AG20443 (cell line): ENCODE results near the gene EXT2.

ENCODE experiments used
- DNase-seq: peaks from one replicate; pipeline ENCODE4 v3.0.0; 2012; ENCODE audit warnings: low spot score, mixed read lengths

Gene EXT2

DNA sequence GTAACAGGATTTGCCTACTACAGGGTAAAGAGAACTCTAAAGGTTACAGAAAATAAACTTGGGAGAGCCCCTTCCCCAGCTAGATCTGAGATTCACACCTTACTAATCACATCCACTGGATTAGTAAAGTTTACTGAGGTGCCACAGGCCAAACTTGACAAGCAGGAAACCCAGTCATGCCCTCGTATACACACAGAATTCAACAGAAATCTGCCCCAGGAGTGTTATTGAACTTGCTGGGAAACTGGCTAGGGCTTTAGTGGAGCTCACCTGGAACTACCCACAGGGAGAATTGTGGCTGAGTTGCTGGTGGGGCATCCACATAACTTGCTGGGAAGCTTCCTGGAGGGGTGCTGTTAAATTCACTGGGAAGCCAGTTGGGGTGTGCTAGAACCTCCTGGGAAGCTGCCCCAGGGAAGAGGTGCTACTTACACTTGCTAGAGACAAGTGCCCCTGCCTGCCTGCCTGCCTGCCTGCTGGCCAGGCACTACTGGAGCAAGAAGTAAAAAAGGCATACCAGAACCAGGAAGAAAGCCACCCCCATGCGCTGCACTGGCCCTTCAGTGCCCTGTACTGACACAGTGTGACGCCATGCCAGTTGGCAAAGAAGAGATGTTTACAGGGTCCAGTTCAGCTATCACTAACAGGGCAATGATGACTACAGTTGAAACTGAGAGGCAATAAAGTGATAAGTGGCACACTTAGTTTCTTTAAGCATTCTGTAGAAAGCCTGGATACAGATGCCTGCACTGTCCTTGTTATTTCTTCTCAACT, 108.0 kb downstream of the EXT2 start:
- DNase-seq, result no peak

DNA sequence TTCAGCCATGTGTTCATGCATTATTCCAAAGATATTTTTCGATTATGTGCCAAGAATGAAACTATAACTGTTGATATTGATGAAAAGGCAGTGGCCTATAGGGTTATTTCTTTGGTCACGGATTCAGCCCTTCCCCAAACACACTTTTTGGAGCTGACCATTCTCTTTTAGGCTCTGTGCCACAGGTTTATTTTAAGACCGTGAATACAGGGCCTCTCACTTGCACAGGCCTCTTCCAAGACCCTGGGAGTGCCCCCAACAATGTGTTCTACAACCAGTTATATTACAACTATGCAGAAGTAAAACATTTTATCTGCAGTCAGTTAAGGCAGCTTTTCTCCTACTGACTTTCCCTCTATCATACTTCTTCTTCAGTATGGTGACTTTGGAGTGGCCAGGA, 109.9 kb downstream of the EXT2 start:
- no peak for DNase-seq

GRCh38 chr11:44205836-44206235, 110.4 kb downstream of the EXT2 start:
- no peak for DNase-seq

- DNase-seq, result no peak
Observed at GRCh38 chr11:44207292-44207691, 111.8 kb downstream of the EXT2 start.

DNA sequence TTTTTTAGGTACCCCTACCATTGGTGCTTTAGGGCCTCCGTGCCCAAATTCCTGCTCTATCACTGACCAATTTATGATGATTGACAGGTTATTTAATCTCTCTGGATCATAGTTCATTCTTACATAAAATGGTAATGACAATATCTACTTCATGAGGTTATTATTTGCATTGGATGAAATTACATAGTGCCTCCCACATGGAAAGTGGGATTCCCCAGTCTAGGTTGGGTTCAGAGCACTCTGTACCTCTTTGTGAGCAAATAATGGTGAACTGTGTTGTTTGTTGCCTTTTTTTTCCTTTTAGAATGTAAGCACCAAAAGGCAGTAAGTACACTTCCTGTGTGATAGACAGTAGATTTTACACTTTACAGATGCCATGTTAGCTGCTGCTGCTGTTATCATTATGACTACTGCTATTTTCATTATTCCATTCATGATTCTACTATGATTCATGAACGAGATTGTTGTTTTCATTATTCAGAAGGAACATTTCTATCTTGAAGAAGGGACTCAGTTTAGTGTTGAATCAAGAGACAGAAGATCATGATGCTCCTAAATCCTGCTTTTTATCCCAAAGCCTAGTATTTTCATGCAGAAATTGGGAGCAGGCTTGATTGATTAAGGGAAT, 113.6 kb downstream of the EXT2 start:
- no peak for DNase-seq

GRCh38 chr11:44212128-44212527, 116.7 kb downstream of the EXT2 start:
- DNase-seq, result no peak

- DNase-seq, result no peak
Observed at GRCh38 chr11:44213148-44213547, 117.7 kb downstream of the EXT2 start.

- no peak for DNase-seq
Observed at GRCh38 chr11:44217432-44217831, 122.0 kb downstream of the EXT2 start.

DNA sequence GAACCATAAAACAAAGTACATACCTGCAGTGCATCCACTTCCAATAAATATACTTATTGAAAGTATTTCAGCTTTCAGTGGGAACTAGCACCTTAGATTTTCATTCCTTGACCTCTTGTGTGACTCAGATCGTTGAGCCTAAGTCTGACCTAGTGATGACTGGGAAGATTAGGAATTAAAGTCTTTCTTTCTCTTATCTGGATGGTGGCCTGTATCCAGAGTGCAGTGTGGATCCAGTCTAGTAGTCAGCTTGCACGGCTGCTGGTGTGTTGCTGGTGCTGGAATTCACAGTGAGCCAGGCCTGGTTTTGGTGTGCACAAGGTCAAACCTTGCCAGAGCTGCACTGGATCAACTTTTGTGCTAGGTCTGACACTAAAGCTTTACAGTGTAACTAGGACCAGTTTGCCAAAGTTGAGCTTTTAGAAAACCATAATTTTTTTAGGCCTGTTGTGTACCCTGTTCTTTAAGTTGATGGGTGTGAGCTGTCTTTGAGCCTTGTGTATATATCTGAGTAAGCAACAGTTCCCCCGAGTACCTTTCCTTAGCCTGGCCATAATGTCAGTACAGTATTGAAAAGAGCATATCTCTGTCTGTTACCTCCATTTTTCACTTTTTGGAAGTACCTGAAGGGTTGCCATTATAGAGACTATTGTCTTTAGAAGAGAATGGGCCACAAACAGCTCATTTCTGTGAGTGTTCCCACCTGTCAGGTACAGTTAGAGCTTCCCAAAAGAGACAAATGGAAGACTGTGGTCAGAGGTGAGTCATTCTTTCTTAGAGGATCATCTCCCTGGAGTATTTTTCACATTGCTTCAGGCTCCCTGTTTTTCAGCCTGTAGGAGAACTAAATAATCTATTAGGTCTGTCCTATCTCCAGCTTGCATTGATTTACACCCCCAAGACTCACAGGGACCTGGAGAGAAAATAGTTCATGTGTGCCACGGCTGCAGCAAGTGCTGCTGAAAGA, 124.6 kb downstream of the EXT2 start:
- DNase-seq, result no peak

GRCh38 chr11:44221456-44221855, 126.0 kb downstream of the EXT2 start:
- DNase-seq, result no peak

- DNase-seq, result no peak
Observed at GRCh38 chr11:44221992-44222391, 126.5 kb downstream of the EXT2 start.

- peak; percentile 25 for DNase-seq
Observed at GRCh38 chr11:44223238-44223637, 127.8 kb downstream of the EXT2 start.

GRCh38 chr11:44224867-44225501, 129.5 kb downstream of the EXT2 start:
- no peak for DNase-seq

DNA sequence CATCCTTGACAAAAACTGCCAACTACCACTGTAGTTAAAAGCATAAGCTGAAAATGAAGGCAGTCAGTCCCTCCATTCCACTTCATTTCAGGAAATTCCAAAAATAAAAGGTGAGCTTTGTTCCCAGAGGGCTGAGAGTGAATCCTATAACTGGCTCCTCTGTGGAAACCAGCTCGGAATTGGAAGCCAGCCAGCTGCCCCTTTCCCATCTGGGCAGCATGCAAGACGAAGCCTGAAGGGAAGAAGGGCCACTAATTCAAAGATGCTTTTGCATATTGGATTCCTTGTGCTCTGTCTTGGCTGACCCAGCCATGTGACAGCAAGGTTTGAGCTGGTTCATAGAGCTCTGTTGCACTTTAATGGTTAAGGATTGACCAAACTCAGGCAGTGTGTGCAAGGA, 131.0 kb downstream of the EXT2 start:
- no peak for DNase-seq

DNA sequence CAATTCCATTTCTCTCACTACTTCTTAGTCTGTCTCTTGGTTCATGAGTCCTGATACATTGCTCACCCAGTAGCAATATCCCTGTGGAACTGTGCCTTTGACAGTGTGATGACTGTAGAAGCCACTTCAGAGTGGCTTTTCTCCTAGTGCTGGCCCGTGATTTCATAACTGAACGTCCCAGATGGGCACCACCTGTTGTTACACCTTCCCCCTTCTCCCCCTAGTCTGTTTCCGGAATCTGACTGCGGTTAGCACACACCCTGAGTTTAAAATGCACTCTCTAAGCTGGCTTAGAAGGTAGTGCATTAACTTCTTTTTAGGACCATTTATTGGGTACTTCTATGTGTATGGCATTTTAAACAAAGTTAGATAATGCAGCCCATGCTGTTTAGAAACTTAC, 131.5 kb downstream of the EXT2 start:
- no peak for DNase-seq

DNA sequence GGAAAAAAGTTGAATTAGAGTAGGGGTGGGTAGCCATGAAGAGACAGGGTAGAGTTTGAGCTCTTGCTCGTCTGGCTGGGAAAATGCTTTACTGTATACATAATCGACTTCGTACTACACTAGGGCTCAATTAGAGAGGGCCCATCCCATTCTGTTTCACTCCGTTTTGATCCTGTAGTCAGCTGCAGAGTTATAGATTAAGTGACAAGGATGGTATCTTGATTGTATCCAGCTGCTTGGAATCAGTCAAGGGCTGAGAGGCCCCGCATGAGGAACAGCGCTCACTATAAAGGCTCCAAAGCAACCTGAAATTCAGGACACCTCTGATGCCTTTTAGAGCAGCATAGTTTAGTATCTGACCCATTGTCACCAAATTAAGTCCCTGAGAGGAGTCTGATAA, 132.9 kb downstream of the EXT2 start:
- DNase-seq, result no peak

DNA sequence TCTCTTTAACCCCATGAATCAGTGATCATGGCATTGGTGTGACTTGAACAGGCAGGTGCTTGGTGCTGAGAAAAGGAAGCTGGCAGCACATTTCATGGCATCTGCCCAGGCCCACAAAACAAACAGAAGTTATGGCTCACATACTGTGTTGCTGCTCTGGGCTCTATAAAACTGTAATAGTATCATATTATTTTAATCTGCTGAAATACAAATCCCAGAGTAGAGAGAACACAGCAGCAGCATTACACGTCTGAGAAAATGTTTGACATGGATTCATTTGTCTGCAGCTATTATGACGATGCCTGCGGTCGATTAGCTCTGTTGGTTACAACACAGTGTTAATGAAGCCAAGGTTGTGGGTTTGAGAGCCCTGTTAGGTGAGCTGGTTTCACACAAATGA, 133.6 kb downstream of the EXT2 start:
- no peak for DNase-seq

- peak; percentile 55 for DNase-seq
Observed at GRCh38 chr11:44229624-44230023, 134.1 kb downstream of the EXT2 start.

DNA sequence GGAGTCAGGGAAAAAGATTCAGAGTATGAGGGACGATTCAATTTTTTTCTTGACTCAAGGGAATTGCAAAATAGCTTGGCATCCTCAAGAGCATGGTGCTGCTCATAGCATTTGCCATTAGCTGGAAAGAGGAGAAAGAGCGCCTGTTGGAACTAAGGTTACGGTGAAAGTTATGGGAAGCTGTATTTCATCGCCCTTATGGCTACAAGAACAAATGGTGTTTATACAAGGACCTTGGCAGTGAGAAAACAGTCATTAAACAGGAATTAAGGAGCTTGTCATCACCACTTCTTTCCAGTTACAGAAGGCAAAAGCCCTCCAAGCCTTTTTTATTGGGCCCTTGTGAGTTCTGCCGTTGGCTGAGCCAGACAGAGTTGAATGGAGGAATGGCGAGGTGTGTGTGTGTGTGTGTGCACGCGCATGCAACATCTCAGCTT, 140.3 kb downstream of the EXT2 start:
- no peak for DNase-seq

DNA sequence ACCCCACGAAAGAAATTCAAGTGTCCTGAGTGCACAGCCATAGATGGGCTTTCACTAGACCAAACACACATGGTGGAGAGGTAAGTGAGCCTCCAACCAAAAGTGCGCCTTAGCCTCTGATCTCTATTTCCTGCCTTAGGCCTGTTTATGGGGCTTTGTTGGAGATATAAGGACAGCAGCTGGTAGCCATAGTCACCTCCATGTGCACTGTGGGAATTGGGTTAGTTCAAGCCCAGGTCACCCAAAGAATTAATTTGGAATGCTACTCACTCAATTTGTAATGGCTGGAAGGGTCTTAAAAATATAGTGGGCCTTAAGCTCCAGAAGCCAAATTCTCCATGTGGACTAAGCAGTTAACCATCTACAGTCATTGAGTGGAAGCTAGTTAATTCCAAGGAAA, 140.8 kb downstream of the EXT2 start:
- no peak for DNase-seq

GRCh38 chr11:44237156-44237555, 141.7 kb downstream of the EXT2 start:
- DNase-seq, result no peak

- no peak for DNase-seq
Observed at GRCh38 chr11:44241851-44242250, 146.4 kb downstream of the EXT2 start.
